WTC11 (cell line): ENCODE measurements around the gene CTNNA3.

Experiments
- ATF1 ChIP-seq: sonication (generic); formaldehyde crosslinking; IDR thresholded peaks from 2 replicates; pipeline ENCODE4 v1.8.1; 2023; ENCODE audit warnings: mild to moderate bottlenecking, moderate library complexity, missing genetic modification reagents
- ATF3 ChIP-seq: sonication (generic); formaldehyde crosslinking; conservative IDR thresholded peaks from 2 replicates; pipeline ENCODE4 v1.8.1; 2022; ENCODE audit warnings: mild to moderate bottlenecking, missing genetic modification reagents
- CREB1 ChIP-seq: sonication (generic); formaldehyde crosslinking; IDR thresholded peaks from 2 replicates; pipeline ENCODE4 v1.8.0; 2023; ENCODE audit warnings: mild to moderate bottlenecking, missing genetic modification reagents
- CTCF ChIP-seq: fragments of 200-600 bp; IDR thresholded peaks from 2 replicates; pipeline ENCODE4 v1.8.0; 2022; ENCODE audit warnings: antibody characterized with exemption
- JUN ChIP-seq: sonication (generic); formaldehyde crosslinking; IDR thresholded peaks from 2 replicates; pipeline ENCODE4 v1.8.0; 2023; ENCODE audit warnings: mild to moderate bottlenecking, missing genetic modification reagents
- ZSCAN18 ChIP-seq: fragments of 250-450 bp; sonication (Bioruptor Pico); IDR thresholded peaks from 2 replicates; pipeline ENCODE4 v2.1.2; 2022; ENCODE audit warnings: mild to moderate bottlenecking, moderate library complexity

GRCh38 chr10:66281327-66281726 is 1414.7 kb downstream of the CTNNA3 start:
- no peak for TF ChIP-seq CTCF
- TF ChIP-seq JUN, result no peak
- no peak for TF ChIP-seq ZSCAN18 (CRISPR knock-in tag)
- no peak for TF ChIP-seq ATF1 (CRISPR knock-in tag)
- no peak for TF ChIP-seq ATF3 (CRISPR knock-in tag)
- TF ChIP-seq CREB1 (CRISPR knock-in tag), result no peak
